Left colon (tissue), 2 donors: Measurements from ENCODE around the gene PLCH1. TPM values are rescaled to one million over a fixed set of nuclear protein-coding genes. Genes with fewer than 3 reads are reported as not detected.
A peak's percentile ranks its signal among the peaks of the same experiment; 100 is the strongest.
"Not testable (repeated sequence)": the region's sequence is repeated elsewhere in the genome, so short reads cannot be mapped to it uniquely, and the experiment has no call there.

Source experiments
- ATAC-seq: fragments of 200-7000 bp; cut with Tn5 transposase; one replicate; pipeline ENCODE4 v1.9.1; 2020; ENCODE audit warnings: mild to moderate bottlenecking, moderate library complexity
- DNase-seq, 2 donors: peaks; one replicate each; pipeline ENCODE4 v3.0.0-alpha.2; 2020
- intact Hi-C, 2 donors: fragments of 100-400 bp; cut with DNase I in 1 of 2; cut with micrococcal nuclease in 1 of 2; formaldehyde crosslinking; loops; one replicate each; pipeline versions ENCODE4 v1.11.2 to v1.14.0; 2022; cut with DNase I, micrococcal nuclease
- total RNA-seq, 2 donors: library from RNA; stranded (reverse); fragmentation: NEBNext Ultra II Directional; extraction: Animal tissue kit (Norgen Biotek cat#: 25700); gene quantifications; one replicate each; pipeline ENCODE4 v1.2.1, GENCODE V29; 2021
- donor health status: DM: no; HTN: no; CAD: no.
- donor health status: DM: yes; HTN: yes; CAD: no.

The PLCH1 gene
- total RNA-seq, 2 donors from 2014 or later: 7.1 to 8.5 TPM

- DNase-seq (no peak), ATAC-seq (no peak)
- intact Hi-C loops: no loop called here
These were observed 86.9 kb downstream of the PLCH1 start for GRCh38 chr3:155658006-155658405.

- ATAC-seq (no peak), DNase-seq (no peak)
- intact Hi-C loops: no loop called here
These were observed 87.7 kb downstream of the PLCH1 start for GRCh38 chr3:155657161-155657560.

GRCh38 chr3:155656466-155656865 lies 88.4 kb downstream of the PLCH1 start:
- intact Hi-C loops: no loop called here
- DNase-seq: no peak

GRCh38 chr3:155651489-155652218 lies 93.2 kb downstream of the PLCH1 start:
- DNase-seq (no peak), ATAC-seq (no peak)
- intact Hi-C loops: no loop called here

More at GRCh38 chr3:155656466-155656865, 88.4 kb downstream of the PLCH1 start:
- no peak for ATAC-seq

- ATAC-seq (no peak), DNase-seq (no peak)
- intact Hi-C loops: no loop called here
These were observed 96.8 kb downstream of the PLCH1 start for GRCh38 chr3:155648013-155648591.

GRCh38 chr3:155647206-155647605 lies 97.7 kb downstream of the PLCH1 start:
- ATAC-seq (no peak), DNase-seq (no peak)
- intact Hi-C loops: no loop called here

GRCh38 chr3:155646669-155647068 lies 98.2 kb downstream of the PLCH1 start:
- intact Hi-C loops: no loop called here
- ATAC-seq (peak; percentile 27), DNase-seq (no peak)

- intact Hi-C loops: no loop called here
- no peak for DNase-seq
- ATAC-seq: peak; percentile 25
These were observed 98.7 kb downstream of the PLCH1 start for GRCh38 chr3:155646128-155646527.

- intact Hi-C loops: no loop called here
- DNase-seq (no peak), ATAC-seq (no peak)
These were observed 101.2 kb downstream of the PLCH1 start for GRCh38 chr3:155643581-155644165.

GRCh38 chr3:155641956-155642355 lies 102.9 kb downstream of the PLCH1 start:
- DNase-seq (no peak), ATAC-seq (no peak)
- intact Hi-C loops: no loop called here

GRCh38 chr3:155640098-155640497 lies 104.8 kb downstream of the PLCH1 start:
- ATAC-seq: no peak
- DNase-seq: no peak
- intact Hi-C loops: no loop called here

- no peak for DNase-seq
- ATAC-seq: no peak
- intact Hi-C loops: no loop called here
These were observed 105.3 kb downstream of the PLCH1 start for GRCh38 chr3:155639462-155640055.

- DNase-seq, intact Hi-C loops, ATAC-seq: not testable (repeated sequence)
These were observed 106.4 kb downstream of the PLCH1 start for GRCh38 chr3:155638461-155638860.

GRCh38 chr3:155637567-155637966 lies 107.3 kb downstream of the PLCH1 start:
- ATAC-seq (no peak), DNase-seq (no peak)
- intact Hi-C loops: no loop called here

GRCh38 chr3:155635056-155635455 lies 109.8 kb downstream of the PLCH1 start:
- DNase-seq (no peak), ATAC-seq (no peak)
- intact Hi-C loops: no loop called here

GRCh38 chr3:155634121-155634719 lies 110.7 kb downstream of the PLCH1 start:
- no peak for DNase-seq
- no peak for ATAC-seq
- intact Hi-C loops: no loop called here

- intact Hi-C loops: no loop called here
- no peak for ATAC-seq
These were observed 113.4 kb downstream of the PLCH1 start for GRCh38 chr3:155631323-155632019.

GRCh38 chr3:155629556-155629955 lies 115.3 kb downstream of the PLCH1 start:
- no peak for DNase-seq
- intact Hi-C loops: no loop called here
- ATAC-seq: no peak

More at GRCh38 chr3:155631323-155632019, 113.4 kb downstream of the PLCH1 start:
- DNase-seq: no peak

- intact Hi-C loops: no loop called here
- DNase-seq (no peak), ATAC-seq (no peak)
These were observed 115.8 kb downstream of the PLCH1 start for GRCh38 chr3:155629056-155629455.
